Epithelial cell of esophagus (primary cell): ENCODE measurements around the gene SLC25A47.

Experiments used
- DNase-seq: peaks from one replicate; pipeline ENCODE4 v3.0.0; 2010; ENCODE audit warnings: low read depth
- H3K4me3 ChIP-seq: 2 replicates; pipeline ENCODE4 v1.5.1; 2011; ENCODE audit warnings: mild to moderate bottlenecking, low read length, control low read depth
- TF ChIP-seq, protein P1 (sequence below): IDR thresholded peaks from 2 replicates; pipeline ENCODE4 v1.5.1; 2011; ENCODE audit warnings: low read depth, mild to moderate bottlenecking, low read length, control low read depth, inconsistent platforms; ENCODE audit not compliant: insufficient read depth; ENCODE audit errors: missing control alignments

The SLC25A47 gene

GRCh38 chr14:100350276-100350926 lies 27.3 kb downstream of the SLC25A47 start:
- TF ChIP-seq, protein P1, sequence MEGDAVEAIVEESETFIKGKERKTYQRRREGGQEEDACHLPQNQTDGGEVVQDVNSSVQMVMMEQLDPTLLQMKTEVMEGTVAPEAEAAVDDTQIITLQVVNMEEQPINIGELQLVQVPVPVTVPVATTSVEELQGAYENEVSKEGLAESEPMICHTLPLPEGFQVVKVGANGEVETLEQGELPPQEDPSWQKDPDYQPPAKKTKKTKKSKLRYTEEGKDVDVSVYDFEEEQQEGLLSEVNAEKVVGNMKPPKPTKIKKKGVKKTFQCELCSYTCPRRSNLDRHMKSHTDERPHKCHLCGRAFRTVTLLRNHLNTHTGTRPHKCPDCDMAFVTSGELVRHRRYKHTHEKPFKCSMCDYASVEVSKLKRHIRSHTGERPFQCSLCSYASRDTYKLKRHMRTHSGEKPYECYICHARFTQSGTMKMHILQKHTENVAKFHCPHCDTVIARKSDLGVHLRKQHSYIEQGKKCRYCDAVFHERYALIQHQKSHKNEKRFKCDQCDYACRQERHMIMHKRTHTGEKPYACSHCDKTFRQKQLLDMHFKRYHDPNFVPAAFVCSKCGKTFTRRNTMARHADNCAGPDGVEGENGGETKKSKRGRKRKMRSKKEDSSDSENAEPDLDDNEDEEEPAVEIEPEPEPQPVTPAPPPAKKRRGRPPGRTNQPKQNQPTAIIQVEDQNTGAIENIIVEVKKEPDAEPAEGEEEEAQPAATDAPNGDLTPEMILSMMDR, result no peak
- no peak for DNase-seq
- no peak overlapping the region for H3K4me3 ChIP-seq

DNA sequence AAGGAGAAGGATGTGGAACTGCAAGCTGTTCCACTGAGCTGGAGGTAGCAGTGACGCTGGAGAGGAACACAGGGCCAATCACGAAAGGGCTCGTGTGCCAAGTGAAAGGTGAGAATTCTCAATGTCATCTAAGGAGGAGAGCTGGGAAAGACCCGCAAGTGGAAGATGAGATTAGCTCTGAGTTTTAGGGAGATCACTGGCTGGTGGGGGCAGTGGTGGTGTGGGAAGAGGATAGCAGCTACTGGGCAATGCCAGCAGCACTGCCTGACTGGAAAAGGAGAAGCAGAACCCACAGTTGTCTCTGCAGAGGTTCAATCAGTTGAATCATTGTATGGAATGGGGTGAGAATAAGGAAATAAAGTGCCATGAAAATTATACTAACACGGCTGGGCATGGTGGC lies 27.8 kb downstream of the SLC25A47 start:
- no peak for DNase-seq
- TF ChIP-seq, protein P1, result no peak
- H3K4me3 ChIP-seq, result no peak overlapping the region

DNA sequence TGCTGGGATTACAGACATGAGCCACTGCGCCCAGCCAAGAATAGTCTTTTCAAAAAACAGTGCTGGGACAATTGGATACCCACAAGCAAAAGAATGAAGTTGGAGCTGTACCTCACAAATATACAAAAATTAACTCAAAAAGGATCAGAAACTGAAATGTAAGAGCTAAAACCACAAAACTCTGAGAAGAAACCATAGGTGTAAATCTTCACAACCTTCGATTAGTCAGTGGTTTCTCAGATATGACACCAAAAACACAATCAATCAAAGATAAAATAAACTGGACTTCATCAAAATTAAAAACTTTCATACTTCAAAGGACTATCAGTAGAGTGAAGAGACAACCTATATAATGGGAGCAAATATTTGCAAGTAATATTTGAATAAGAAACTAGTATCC lies 35.3 kb downstream of the SLC25A47 start:
- no peak overlapping the region for H3K4me3 ChIP-seq
- DNase-seq, result no peak
- TF ChIP-seq, protein P1, result no peak

DNA sequence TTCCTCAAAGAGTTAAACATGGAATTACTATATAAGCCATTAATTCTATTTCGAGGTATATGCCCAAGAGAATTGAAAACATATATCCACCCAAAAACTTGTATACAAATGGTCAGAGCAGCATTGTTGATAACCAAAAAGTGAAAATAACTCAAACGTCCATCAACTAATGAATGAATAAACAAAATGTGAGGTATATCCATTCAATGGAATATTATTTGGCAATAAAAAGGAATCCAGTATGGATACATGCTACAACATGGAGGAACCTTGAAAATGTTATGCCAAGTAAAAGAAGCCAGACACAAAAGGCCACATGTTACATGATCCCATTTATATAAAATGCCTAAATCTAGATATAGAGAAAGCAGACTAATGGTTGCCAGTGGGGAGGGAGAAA lies 36.0 kb downstream of the SLC25A47 start:
- no peak overlapping the region for H3K4me3 ChIP-seq
- TF ChIP-seq, protein P1, result no peak
- DNase-seq, result no peak

GRCh38 chr14:100359881-100360280 lies 36.7 kb downstream of the SLC25A47 start:
- no peak overlapping the region for H3K4me3 ChIP-seq
- TF ChIP-seq, protein P1, result no peak
- no peak for DNase-seq

DNA sequence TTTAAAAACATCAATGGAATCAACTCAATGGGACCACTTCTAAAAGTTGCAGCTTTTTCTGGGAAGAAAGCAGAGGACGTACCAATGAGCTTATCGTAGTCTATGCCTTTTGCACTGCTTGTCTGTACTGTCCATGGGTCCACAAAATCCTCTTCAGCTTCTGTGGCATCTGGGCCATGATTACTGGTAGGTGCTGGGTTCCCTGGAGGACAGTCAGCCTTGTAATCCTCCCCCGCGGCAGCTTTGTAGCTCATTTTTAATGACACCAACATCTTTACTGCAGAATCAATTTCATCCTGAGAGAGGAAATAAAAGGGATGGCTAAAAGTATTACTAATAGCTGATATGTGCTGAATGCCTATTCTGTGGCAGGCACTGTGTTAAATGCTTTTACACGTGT lies 38.5 kb downstream of the SLC25A47 start:
- no peak overlapping the region for H3K4me3 ChIP-seq
- TF ChIP-seq, protein P1, result no peak
- DNase-seq, result no peak

DNA sequence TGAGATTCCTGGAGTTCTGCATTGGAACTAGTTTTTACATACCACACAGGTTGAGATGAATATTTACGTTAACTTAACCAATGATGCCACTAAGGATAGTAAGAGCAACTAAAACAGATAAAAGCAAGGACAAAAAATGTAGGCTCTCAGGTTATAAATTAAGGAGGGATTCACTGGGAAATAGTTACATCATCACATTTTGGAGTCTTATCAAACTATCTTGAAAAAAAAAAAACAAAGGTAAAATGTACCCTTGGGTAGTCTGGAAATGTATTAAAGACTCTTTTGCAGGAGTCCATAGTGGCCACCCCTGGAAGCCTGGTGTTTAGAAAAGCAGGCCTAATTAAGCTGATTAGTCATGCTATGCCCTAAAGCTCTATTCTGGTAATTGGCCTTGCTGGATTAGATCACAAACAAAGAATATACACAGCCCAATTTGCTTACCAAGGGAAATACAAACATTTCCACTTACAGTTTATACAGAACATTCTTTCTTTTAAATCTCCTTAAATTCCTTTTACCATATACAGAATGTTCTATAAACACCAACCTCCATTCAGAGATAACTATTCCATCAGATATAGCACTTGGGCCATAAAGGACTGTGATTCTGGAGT lies 39.3 kb downstream of the SLC25A47 start:
- DNase-seq, result peak; percentile 41
- no peak overlapping the region for H3K4me3 ChIP-seq
- TF ChIP-seq, protein P1, result no peak
